GM12891 (cell line): ENCODE data around the gene EPB41L1.
A peak's percentile ranks its signal among the peaks of the same experiment; 100 is the strongest.

Experiments
- DNase-seq: peaks from one replicate; pipeline ENCODE4 v3.0.0; 2011; ENCODE audit warnings: low spot score; ENCODE audit not compliant: insufficient read length
- FAIRE-seq: peaks from 2 replicates; lab custom pipeline; 2011; peaks lifted over from hg19 to GRCh38; lab: Jason Lieb, UNC
- PAX5 ChIP-seq: IDR thresholded peaks from 2 replicates; pipeline ENCODE4 v1.6.1; 2011; ENCODE audit warnings: low read length, moderate library complexity, mild to moderate bottlenecking; ENCODE audit not compliant: insufficient read depth, severe bottlenecking
- POLR2A ChIP-seq: IDR thresholded peaks from 2 replicates; pipeline ENCODE4 v1.6.1; 2011; ENCODE audit warnings: low read depth, low read length, control low read depth
- POLR2AphosphoS5 ChIP-seq: IDR thresholded peaks from 2 replicates; pipeline ENCODE4 v1.6.1; 2011; ENCODE audit warnings: low read depth, low read length, control low read depth
- POU2F2 ChIP-seq: IDR thresholded peaks from 2 replicates; pipeline ENCODE4 v1.6.1; 2011; ENCODE audit warnings: low read depth, mild to moderate bottlenecking, control low read depth, low read length, moderate library complexity
- SPI1 ChIP-seq: IDR thresholded peaks from 2 replicates; pipeline ENCODE4 v1.6.1; 2011; ENCODE audit warnings: low read depth, low read length, control low read depth
- TAF1 ChIP-seq: IDR thresholded peaks from 2 replicates; pipeline ENCODE4 v1.6.1; 2011; ENCODE audit warnings: low read depth, low read length, control low read depth

EPB41L1 gene

GRCh38 chr20:36231331-36231730, 76.8 kb downstream of the EPB41L1 start:
- FAIRE-seq (no peak), DNase-seq (no peak)
- TF ChIP-seq TAF1 (no peak), POU2F2 (no peak), POLR2AphosphoS5 (no peak), SPI1 (no peak), PAX5 (no peak), POLR2A (no peak)

GRCh38 chr20:36234771-36235320, 80.3 kb downstream of the EPB41L1 start:
- TF ChIP-seq POLR2AphosphoS5 (no peak), POU2F2 (no peak), TAF1 (no peak)
- FAIRE-seq: no peak
- no peak for DNase-seq

- FAIRE-seq: peak; percentile 86
- TF ChIP-seq TAF1: peak; percentile 97
- peak; percentile 62 for TF ChIP-seq PAX5
- TF ChIP-seq POLR2AphosphoS5: peak; percentile 92
- TF ChIP-seq SPI1: no peak
- peak; percentile 84 for TF ChIP-seq POU2F2
- peak; percentile 91 for TF ChIP-seq POLR2A
- peak; percentile 66 for DNase-seq
Observed at GRCh38 chr20:36235892-36236785, 81.6 kb downstream of the EPB41L1 start, which contains the start of gene AAR2. TSS of gene AAR2 (plus strand) at chr20:36236478. CDS start at chr20:36239869, 3,391 bp downstream.

- TF ChIP-seq PAX5 (no peak), POLR2A (no peak), POLR2AphosphoS5 (no peak), TAF1 (no peak), POU2F2 (no peak), SPI1 (no peak)
- FAIRE-seq: no peak
Observed at GRCh38 chr20:36236786-36237121, 82.2 kb downstream of the EPB41L1 start.

GRCh38 chr20:36237477-36237876, 82.9 kb downstream of the EPB41L1 start:
- DNase-seq: no peak
- no peak for TF ChIP-seq TAF1
- TF ChIP-seq POU2F2: no peak
- no peak for TF ChIP-seq POLR2A
- TF ChIP-seq SPI1: no peak
- TF ChIP-seq PAX5: no peak
- TF ChIP-seq POLR2AphosphoS5: no peak

More at GRCh38 chr20:36236786-36237121, 82.2 kb downstream of the EPB41L1 start:
- no peak for DNase-seq

GRCh38 chr20:36238153-36238552, 83.6 kb downstream of the EPB41L1 start:
- DNase-seq: no peak
- TF ChIP-seq SPI1 (no peak), PAX5 (no peak), POLR2A (no peak), POU2F2 (no peak), TAF1 (no peak), POLR2AphosphoS5 (no peak)
- FAIRE-seq: no peak

More at GRCh38 chr20:36237477-36237876, 82.9 kb downstream of the EPB41L1 start:
- FAIRE-seq: no peak

GRCh38 chr20:36238760-36239159, 84.2 kb downstream of the EPB41L1 start:
- DNase-seq (no peak), FAIRE-seq (no peak)
- TF ChIP-seq POLR2A (no peak), POLR2AphosphoS5 (no peak), TAF1 (no peak), PAX5 (no peak), SPI1 (no peak), POU2F2 (no peak)

GRCh38 chr20:36240076-36240475, 85.5 kb downstream of the EPB41L1 start:
- no peak for DNase-seq
- TF ChIP-seq SPI1 (no peak), POLR2AphosphoS5 (no peak), POU2F2 (no peak)
- FAIRE-seq: no peak

GRCh38 chr20:36241678-36242077, 87.1 kb downstream of the EPB41L1 start:
- no peak for DNase-seq
- TF ChIP-seq POLR2A (no peak), POU2F2 (no peak), PAX5 (no peak), POLR2AphosphoS5 (no peak)
- no peak for FAIRE-seq

GRCh38 chr20:36243726-36244125, 89.2 kb downstream of the EPB41L1 start:
- FAIRE-seq (no peak), DNase-seq (no peak)
- TF ChIP-seq PAX5 (no peak), POLR2AphosphoS5 (no peak), SPI1 (no peak), POLR2A (no peak), POU2F2 (no peak), TAF1 (no peak)
